Measurements from ENCODE around the gene DDX42. TPM values are rescaled to one million over a fixed set of nuclear protein-coding genes. Genes with fewer than 3 reads are reported as not detected.
"Not testable (repeated sequence)": the region's sequence is repeated elsewhere in the genome, so short reads cannot be mapped to it uniquely, and the experiment has no call there.

Gene DDX42
- total and polyA plus RNA-seq, 7 donors = 46.3 to 91.0 (median 56.0) TPM

- WGBS, 3 donors = 83 to 88% (median 87%) methylated on average over 5 of the region's 5 CpGs
- TF ChIP-seq CTCF (IDR thresholded peaks at IDR 0.05) = no peak
- Histone ChIP-seq H3K27ac (no peak overlapping the region), H3K36me3 (ENCODE audit: insufficient read depth in 1 of 2, low read depth in 1 of 2) (no peaks in the 10 kb centered on the region), H3K4me1 (no peaks in the 10 kb centered on the region), H3K27me3 (ENCODE audit: insufficient read depth in 3 of 3, low read length in 2 of 3) (no peaks in the 10 kb centered on the region), H3K9me3 (no peaks in the 10 kb centered on the region), H3K4me3 (no peak overlapping the region)
- DNase-seq = no peak
- ATAC-seq = no peak
- intact Hi-C loops (cut with DNase I) = no loop called here
These were observed 80.7 kb downstream of the DDX42 start for GRCh38 chr17:63854709-63855108.

GRCh38 chr17:63855185-63855584 lies 81.2 kb downstream of the DDX42 start:
- Histone ChIP-seq H3K4me3 (no peak overlapping the region), H3K9me3 (no peaks in the 10 kb centered on the region), H3K27me3 (ENCODE audit: insufficient read depth in 3 of 3, low read length in 2 of 3) (no peaks in the 10 kb centered on the region), H3K27ac (no peak overlapping the region), H3K36me3 (ENCODE audit: insufficient read depth in 1 of 2, low read depth in 1 of 2) (no peaks in the 10 kb centered on the region), H3K4me1 (no peaks in the 10 kb centered on the region)
- DNase-seq (no peak), ATAC-seq (no peak)
- intact Hi-C loops (cut with DNase I) = no loop called here
- 93 to 95% (median 94%) methylated on average over 8 of the region's 8 CpGs for WGBS, 3 donors
- no peak for TF ChIP-seq CTCF (IDR thresholded peaks at IDR 0.05)

DNA sequence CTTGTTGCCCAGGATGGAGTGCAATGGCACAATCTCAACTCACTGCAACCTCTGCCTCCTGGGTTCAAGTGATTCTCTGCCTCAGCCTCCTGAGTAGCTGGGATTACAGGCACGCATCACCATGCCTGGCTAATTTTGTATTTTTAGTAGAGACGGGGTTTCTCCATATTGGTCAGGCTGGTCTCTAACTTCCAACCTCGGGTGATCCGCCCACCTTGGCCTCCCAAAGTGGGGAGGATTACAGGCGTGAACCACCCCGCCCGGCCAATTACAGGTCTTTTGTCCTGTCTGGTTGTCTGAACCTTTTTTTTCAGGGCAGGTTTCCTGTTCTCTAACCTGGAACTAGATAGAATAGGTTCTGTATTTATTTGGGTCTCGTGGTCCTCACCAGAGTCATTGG lies 82.5 kb downstream of the DDX42 start:
- WGBS, 3 donors = 91 to 94% (median 92%) methylated on average over 8 of the region's 8 CpGs
- H3K4me1 ChIP-seq; intact Hi-C loops (cut with DNase I); H3K4me3 ChIP-seq; H3K9me3 ChIP-seq; ATAC-seq; H3K36me3 ChIP-seq (ENCODE audit: insufficient read depth in 1 of 2, low read depth in 1 of 2); H3K27ac ChIP-seq; H3K27me3 ChIP-seq (ENCODE audit: insufficient read depth in 3 of 3, low read length in 2 of 3): not testable (repeated sequence)
- DNase-seq = peak in 1 of 2 donors; percentile 18

- no peak for ATAC-seq
- intact Hi-C loops (cut with DNase I) = no loop called here
- Histone ChIP-seq H3K9me3 (no peaks in the 10 kb centered on the region), H3K36me3 (ENCODE audit: insufficient read depth in 1 of 2, low read depth in 1 of 2) (no peaks in the 10 kb centered on the region), H3K4me1 (no peaks in the 10 kb centered on the region), H3K27me3 (ENCODE audit: insufficient read depth in 3 of 3, low read length in 2 of 3) (no peaks in the 10 kb centered on the region), H3K27ac (no peak overlapping the region), H3K4me3 (no peak overlapping the region)
- peak in 1 of 2 donors; percentile 20 for DNase-seq
- 79 to 83% (median 80%) methylated on average over 3 of the region's 3 CpGs for WGBS, 3 donors
- no peak for TF ChIP-seq CTCF (IDR thresholded peaks at IDR 0.05)
These were observed 85.3 kb downstream of the DDX42 start for GRCh38 chr17:63859257-63859656.

- intact Hi-C loops (cut with DNase I); H3K36me3 ChIP-seq (ENCODE audit: insufficient read depth in 1 of 2, low read depth in 1 of 2); H3K4me3 ChIP-seq; H3K27ac ChIP-seq; H3K4me1 ChIP-seq; H3K9me3 ChIP-seq; H3K27me3 ChIP-seq (ENCODE audit: insufficient read depth in 3 of 3, low read length in 2 of 3): not testable (repeated sequence)
- peak in 1 of 4 donors; percentile 48 for ATAC-seq
- 76 to 81% (median 76%) methylated on average over 5 to 7 of the region's 7 CpGs for WGBS, 3 donors
- peak in 1 of 2 donors; percentile 22 for DNase-seq
These were observed 92.7 kb downstream of the DDX42 start for GRCh38 chr17:63866625-63867024.

Other genes starting within 250 kb of the DDX42 start
- gene DCAF7, start 223.7 kb upstream of the DDX42 start, total RNA-seq = 10 to 100 TPM; 24.0 to 30.2 (median 27.6) TPM
- 10 to 100 TPM; 10.6 to 27.3 (median 21.7) TPM for gene DCAF7, start 223.7 kb upstream of the DDX42 start, polyA plus RNA-seq
- 10 to 100 TPM; 28.6 to 45.5 (median 41.5) TPM for gene TACO1, start 173.3 kb upstream of the DDX42 start, total RNA-seq
- gene TACO1, start 173.3 kb upstream of the DDX42 start, polyA plus RNA-seq = 10 to 100 TPM; 41.0 to 49.5 (median 48.7) TPM
- gene MAP3K3, start 151.8 kb upstream of the DDX42 start, total RNA-seq = 10 to 100 TPM; 19.7 to 27.4 (median 24.7) TPM
- 10 to 100 TPM in 2 of 3 donors, 1 to 10 TPM in 1; 8.3 to 22.1 (median 12.6) TPM for gene MAP3K3, start 151.8 kb upstream of the DDX42 start, polyA plus RNA-seq
- gene LIMD2, start 74.0 kb upstream of the DDX42 start, total RNA-seq = 1 to 10 TPM; 2.1 to 4.4 (median 2.8) TPM
- gene LIMD2, start 74.0 kb upstream of the DDX42 start, polyA plus RNA-seq = 1 to 10 TPM in 2 of 3 donors, under 1 TPM in 1; 0.95 to 2.7 (median 2.2) TPM
- 10 to 100 TPM in 1 of 4 donors, 1 to 10 TPM in 3; 6.7 to 14.9 (median 8.3) TPM for gene STRADA, start 32.4 kb upstream of the DDX42 start, total RNA-seq
- gene STRADA, start 32.4 kb upstream of the DDX42 start, polyA plus RNA-seq = 10 to 100 TPM in 2 of 3 donors, 1 to 10 TPM in 1; 8.8 to 14.6 (median 12.5) TPM
- gene CCDC47, start 573 bp upstream of the DDX42 start, total RNA-seq = 100 to 1,000 TPM in 3 of 4 donors, 10 to 100 TPM in 1; 67.4 to 138 (median 114) TPM
- 100 to 1,000 TPM in 2 of 3 donors, 10 to 100 TPM in 1; 61.7 to 137 (median 125) TPM for gene CCDC47, start 573 bp upstream of the DDX42 start, polyA plus RNA-seq
- 100 to 1,000 TPM; 147 to 224 (median 176) TPM for gene PSMC5, start 53.3 kb downstream of the DDX42 start, total RNA-seq
- gene PSMC5, start 53.3 kb downstream of the DDX42 start, polyA plus RNA-seq = 100 to 1,000 TPM; 269 to 380 (median 341) TPM
- 10 to 100 TPM; 20.1 to 26.2 (median 24.8) TPM for gene FTSJ3, start 53.5 kb downstream of the DDX42 start, total RNA-seq
- 10 to 100 TPM; 14.4 to 41.9 (median 41.0) TPM for gene FTSJ3, start 53.5 kb downstream of the DDX42 start, polyA plus RNA-seq
- gene SMARCD2, start 68.5 kb downstream of the DDX42 start, total RNA-seq = 10 to 100 TPM in 3 of 4 donors, 1 to 10 TPM in 1; 9.4 to 26.9 (median 18.4) TPM
- 10 to 100 TPM; 12.1 to 15.4 (median 14.7) TPM for gene SMARCD2, start 68.5 kb downstream of the DDX42 start, polyA plus RNA-seq
- not detected for gene CSH2, start 99.5 kb downstream of the DDX42 start, total RNA-seq
- not detected for gene CSH2, start 99.5 kb downstream of the DDX42 start, polyA plus RNA-seq
- gene GH2, start 107.8 kb downstream of the DDX42 start, total RNA-seq = not detected
- gene GH2, start 107.8 kb downstream of the DDX42 start, polyA plus RNA-seq = not detected
- not detected for gene CSH1, start 122.4 kb downstream of the DDX42 start, total RNA-seq
- not detected for gene CSH1, start 122.4 kb downstream of the DDX42 start, polyA plus RNA-seq
- gene CSHL1, start 137.1 kb downstream of the DDX42 start, total RNA-seq = not detected
- gene CSHL1, start 137.1 kb downstream of the DDX42 start, polyA plus RNA-seq = not detected
- not detected for gene GH1, start 144.7 kb downstream of the DDX42 start, total RNA-seq
- not detected for gene GH1, start 144.7 kb downstream of the DDX42 start, polyA plus RNA-seq
- gene CD79B, start 158.2 kb downstream of the DDX42 start, total RNA-seq = 1 to 10 TPM; 2.8 to 5.7 (median 4.0) TPM
- gene CD79B, start 158.2 kb downstream of the DDX42 start, polyA plus RNA-seq = 1 to 10 TPM; 1.9 to 3.8 (median 3.7) TPM
- 100 to 1,000 TPM in 2 of 4 donors, 10 to 100 TPM in 2; 45.9 to 137 (median 98.4) TPM for gene SCN4A, start 198.7 kb downstream of the DDX42 start, total RNA-seq
- 10 to 100 TPM in 2 of 3 donors, 1 to 10 TPM in 1; 3.8 to 34.9 (median 14.7) TPM for gene SCN4A, start 198.7 kb downstream of the DDX42 start, polyA plus RNA-seq
- gene PRR29, start 224.2 kb downstream of the DDX42 start, total RNA-seq = under 1 TPM in 3 of 4 donors, not detected in 1; 0.19 to 0.47 (median 0.25) TPM
- under 1 TPM; 0.09 to 0.13 (median 0.11) TPM for gene PRR29, start 224.2 kb downstream of the DDX42 start, polyA plus RNA-seq
- 10 to 100 TPM; 22.5 to 34.8 (median 26.8) TPM for gene ICAM2, start 246.5 kb downstream of the DDX42 start, total RNA-seq
- 10 to 100 TPM; 20.4 to 50.0 (median 34.0) TPM for gene ICAM2, start 246.5 kb downstream of the DDX42 start, polyA plus RNA-seq

All from psoas muscle (tissue), 8 donors.